ENCODE data around the gene SRPX2.
"Not testable (repeated sequence)": the region's sequence is repeated elsewhere in the genome, so short reads cannot be mapped to it uniquely, and the experiment has no call there.

The SRPX2 gene

DNA sequence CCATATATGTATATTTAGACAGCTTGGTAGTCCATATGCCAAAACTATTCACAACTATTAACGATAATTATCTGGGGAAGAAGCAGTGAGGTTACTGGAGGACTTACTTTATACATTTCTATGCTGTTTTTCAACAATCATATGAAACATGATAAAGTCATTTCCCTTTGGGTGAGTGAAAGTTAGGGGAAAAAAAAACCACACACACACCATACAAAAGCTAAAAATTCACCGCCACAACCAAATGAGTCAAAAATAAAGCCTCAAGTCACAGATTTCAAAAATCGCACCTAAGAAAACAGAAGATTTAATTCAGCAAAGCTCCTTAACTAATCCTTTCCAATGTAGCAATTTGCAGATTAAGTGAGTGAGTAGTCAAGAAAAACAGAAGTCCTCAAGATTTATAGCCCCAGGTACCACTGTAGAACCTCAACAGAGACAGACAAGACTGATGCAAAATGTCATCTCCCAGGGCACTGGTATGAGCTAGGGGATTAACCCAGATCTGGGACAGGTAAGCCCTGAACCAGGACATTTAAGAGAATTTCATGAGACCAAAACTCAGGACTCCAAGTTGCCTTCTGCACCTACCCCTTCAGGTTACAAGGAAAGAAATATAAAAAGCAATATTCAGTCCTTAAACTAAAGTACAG is 52.8 kb downstream of the SRPX2 start:
- DNase-seq (ENCODE audit: low read depth): no peak

DNA sequence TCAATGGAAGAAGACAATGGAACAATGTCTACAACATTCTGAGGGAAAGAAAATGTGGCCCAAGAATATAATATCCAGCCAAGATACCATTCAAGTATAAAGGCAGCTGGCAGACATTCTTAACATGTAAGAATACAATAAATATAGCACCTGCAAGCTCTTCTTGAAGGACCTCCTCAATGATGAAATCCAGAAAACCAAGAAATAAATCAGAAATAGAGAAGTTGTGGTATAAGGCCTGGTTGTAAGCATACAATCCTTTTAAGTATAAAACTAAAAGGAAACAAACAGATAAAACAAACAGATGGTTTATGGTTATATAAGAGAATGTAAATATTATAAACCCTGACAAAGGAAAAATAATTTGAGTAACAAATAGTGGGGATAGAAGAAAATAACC is 54.6 kb downstream of the SRPX2 start:
- no peak for DNase-seq (ENCODE audit: low read depth)

DNA sequence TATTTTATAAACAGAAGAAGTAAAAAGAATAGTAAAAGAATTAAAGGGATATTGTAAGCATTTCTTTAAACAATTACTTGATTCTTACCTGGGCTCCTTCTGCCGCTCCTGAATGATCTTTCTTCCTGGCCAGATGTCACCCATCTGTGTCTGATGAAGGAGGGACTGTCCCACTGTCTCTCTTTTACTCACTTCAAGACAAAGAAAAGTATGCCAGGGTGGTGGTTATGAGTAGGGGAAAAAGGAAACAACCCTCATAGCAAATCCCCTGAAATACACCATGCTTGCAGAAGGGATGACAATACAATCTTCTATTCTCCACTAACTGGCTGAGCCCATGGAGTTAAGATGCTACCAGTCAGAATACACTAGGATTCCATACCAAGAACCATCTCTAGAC is 56.8 kb downstream of the SRPX2 start:
- no peak for DNase-seq (ENCODE audit: low read depth)

DNA sequence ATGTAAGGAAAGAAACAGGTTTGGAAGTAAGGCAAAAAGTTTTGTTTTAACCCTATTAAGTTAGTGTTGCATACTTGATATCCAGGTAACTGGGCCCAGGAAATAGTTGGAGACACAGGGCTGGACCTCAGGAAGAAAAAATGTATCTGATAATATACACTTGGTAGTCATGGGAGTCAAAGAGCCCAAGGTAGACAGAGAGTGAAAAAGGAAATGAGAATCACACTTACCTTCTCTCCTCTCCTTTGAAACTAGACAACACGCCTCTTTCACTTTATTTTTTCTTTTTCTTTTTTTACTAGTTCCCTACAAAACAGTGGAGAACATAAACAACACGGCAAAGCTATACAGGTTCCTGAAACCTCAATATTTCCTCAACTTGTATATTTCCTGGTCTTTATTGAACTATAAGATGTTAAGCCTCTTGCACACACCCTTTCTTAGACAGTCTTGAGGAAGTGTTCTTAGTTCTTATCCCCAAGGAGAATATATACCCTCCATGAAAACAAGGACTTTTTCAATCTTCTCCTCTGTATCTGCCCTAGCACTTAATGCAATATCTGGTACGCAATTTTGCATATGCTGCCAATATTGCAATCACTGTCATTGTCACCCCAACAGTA is 60.7 kb downstream of the SRPX2 start:
- no peak for DNase-seq (ENCODE audit: low read depth)

DNA sequence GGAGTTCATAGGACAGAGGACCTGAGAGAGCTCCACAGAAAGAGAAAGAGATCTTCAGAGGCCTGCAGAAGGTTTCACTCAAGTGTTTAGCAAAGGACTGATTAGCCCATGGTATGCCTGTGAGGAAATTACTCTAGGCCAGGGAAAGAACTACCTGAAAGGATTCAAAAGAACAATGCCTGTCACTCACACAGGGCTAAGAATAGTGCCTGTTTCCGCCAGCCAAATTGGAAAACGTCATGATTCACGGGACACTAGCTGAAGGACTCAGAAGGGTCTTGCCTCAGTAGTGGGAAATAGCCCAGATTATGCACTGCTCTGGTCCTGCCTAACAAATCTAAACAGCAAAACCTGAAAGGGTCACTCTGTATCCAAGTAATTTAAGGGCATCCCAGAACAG is 66.8 kb downstream of the SRPX2 start:
- DNase-seq (ENCODE audit: low read depth): no peak

DNA sequence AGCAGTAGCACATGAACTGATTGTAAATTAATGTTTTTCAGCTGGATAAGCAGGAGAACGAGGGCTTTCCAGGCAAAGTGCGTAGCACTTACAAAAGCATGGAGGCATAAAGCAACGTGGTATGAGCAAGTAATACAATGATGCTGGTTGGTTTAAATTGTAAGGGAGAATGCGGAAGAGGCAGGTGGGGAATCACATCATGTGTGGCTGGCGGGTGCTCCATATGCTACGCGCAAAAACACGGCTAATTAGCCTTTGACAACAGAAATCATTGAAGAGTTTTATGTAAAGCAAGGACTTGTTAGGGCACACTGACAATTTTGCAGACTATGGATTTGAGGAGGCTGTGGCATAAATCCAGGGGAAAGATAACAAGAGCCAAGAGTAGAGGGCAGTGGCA is 73.4 kb downstream of the SRPX2 start:
- DNase-seq (ENCODE audit: low read depth): no peak

DNA sequence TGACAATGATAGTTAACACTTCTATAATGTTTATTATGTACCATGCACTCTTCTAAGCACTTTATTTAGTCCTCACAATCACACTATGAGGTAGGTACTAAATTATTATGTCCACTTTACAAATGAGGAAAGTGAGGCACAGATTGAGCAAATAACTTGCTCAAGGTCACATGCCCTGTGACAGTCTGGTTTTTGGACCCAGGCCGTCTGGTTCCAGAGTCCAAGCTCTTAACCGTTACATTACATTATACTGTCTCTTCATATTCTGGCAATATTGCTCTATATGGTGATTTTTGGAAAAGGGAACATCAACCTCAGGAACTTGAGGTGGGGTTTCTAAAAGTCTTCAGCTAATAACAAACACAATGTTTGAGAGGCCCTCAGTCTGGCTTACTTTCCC is 75.1 kb downstream of the SRPX2 start:
- no peak for DNase-seq (ENCODE audit: low read depth)

DNA sequence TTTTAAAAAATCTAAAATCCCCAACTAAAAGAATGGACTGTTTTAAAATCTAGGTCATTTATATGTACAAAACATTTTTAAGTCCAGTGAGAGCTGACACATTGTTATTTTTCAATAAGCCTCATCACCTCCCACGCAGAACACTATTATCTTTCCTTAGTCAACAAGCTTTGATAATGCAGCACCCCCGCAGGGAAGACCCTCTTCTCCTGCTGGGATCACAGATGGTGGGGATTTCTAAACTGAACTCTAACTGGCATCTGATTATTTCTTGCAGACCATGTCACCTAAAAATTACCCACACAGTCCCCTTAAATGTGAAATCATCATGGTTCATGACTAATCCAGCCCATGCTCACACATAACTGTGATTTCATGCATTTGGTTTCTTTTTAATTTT is 76.3 kb downstream of the SRPX2 start:
- DNase-seq (ENCODE audit: low read depth): no peak

DNA sequence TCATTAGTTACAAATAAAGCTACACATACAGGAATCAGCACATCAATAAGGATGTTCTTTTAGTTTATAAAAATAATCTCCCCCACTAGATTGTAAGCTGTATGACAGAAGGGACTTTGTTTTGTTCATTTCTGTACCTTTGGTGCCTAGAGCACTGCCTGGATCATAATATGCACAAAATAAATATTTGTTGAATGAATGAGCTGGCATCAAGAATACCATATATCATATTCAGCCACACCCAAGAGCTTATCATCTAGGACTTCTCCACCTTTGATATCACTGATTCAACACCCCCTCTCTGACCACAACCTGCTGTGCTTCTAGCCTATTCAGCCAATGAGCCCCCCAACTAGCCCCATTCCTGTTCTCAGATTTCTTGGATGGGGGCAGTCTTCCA is 77.3 kb downstream of the SRPX2 start:
- DNase-seq (ENCODE audit: low read depth): no peak

DNA sequence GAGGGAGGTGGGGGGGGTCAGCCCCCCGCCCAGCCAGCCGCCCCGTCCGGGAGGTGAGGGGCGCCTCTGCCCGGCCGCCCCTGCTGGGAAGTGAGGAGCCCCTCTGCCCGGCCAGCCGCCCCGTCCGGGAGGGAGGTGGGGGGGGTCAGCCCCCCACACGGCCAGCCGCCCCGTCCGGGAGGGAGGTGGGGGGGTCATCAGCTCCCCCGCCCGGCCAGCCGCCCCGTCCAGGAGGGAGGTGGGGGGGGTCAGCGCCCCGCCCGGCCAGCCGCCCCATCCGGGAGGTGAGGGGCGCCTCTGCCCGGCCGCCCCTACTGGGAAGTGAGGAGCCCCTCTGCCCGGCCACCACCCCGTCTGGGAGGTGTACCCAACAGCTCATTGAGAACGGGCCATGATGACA is 80.0 kb downstream of the SRPX2 start:
- not testable (repeated sequence) for DNase-seq (ENCODE audit: low read depth)
